Endothelial cell of umbilical vein (primary cell): ENCODE measurements around the gene CCNL2. TPM values are rescaled to one million over a fixed set of nuclear protein-coding genes. Genes with fewer than 3 reads are reported as not detected.
"Not testable (repeated sequence)": the region's sequence is repeated elsewhere in the genome, so short reads cannot be mapped to it uniquely, and the experiment has no call there.

ENCODE experiments used
- BruUV-seq: library from RNA; stranded (reverse); fragments of 400-500 nt; replicated peaks from 2 replicates; lab custom pipeline; 2021; lab: Mats Ljungman, UMichigan
- CTCF ChIA-PET: fragments of 300-600, 350-600 bp; sonication (Branson Sonifier 250); formaldehyde crosslinking; loops from one replicate; lab custom pipeline; 2021; ENCODE audit warnings: antibody characterized with exemption, inconsistent platforms; lab: Charles Lee
- POLR2A ChIA-PET: fragments of 300-600, 350-600 bp; sonication (Branson Sonifier 250); formaldehyde crosslinking; loops from one replicate; lab custom pipeline; 2021; ENCODE audit warnings: antibody characterized with exemption, inconsistent platforms; lab: Charles Lee
- DNase-seq: peaks from one replicate; pipeline ENCODE4 v3.0.0-alpha.2; 2011; ENCODE audit warnings: low read depth, low spot score
- FAIRE-seq: peaks from 2 replicates; lab custom pipeline; 2011; peaks lifted over from hg19 to GRCh38; lab: Jason Lieb, UNC
- H2AFZ ChIP-seq: 2 replicates; pipeline ENCODE4 v1.6.0; 2012; ENCODE audit warnings: low read depth, low read length, control low read depth, inconsistent platforms
- H3K27ac ChIP-seq: 2 replicates; pipeline ENCODE4 v1.5.1; 2011; ENCODE audit warnings: low read depth, mild to moderate bottlenecking, control low read depth, low read length, moderate library complexity; ENCODE audit not compliant: insufficient read depth
- H3K27me3 ChIP-seq, 2 experiments: 2 replicates each; pipeline versions ENCODE4 v1.6.0 to v1.6.1; 2011; ENCODE audit warnings: low read length in 2 of 2, mixed read lengths in 1 of 2; ENCODE audit not compliant: control insufficient read depth in 2 of 2, insufficient read depth in 2 of 2
- H3K36me3 ChIP-seq, 2 experiments: 2 replicates in 1 of 2; 3 replicates in 1 of 2; pipeline ENCODE4 v1.5.1; 2011; ENCODE audit warnings: low read length in 2 of 2, mild to moderate bottlenecking in 1 of 2, moderate library complexity in 1 of 2; ENCODE audit not compliant: control insufficient read depth in 2 of 2, insufficient read depth in 2 of 2; ENCODE audit errors: extremely low read depth in 1 of 2
- H3K4me1 ChIP-seq: 3 replicates; pipeline ENCODE4 v1.5.1; 2011; ENCODE audit warnings: mild to moderate bottlenecking, low read length; ENCODE audit not compliant: control insufficient read depth, insufficient read depth; ENCODE audit errors: extremely low read depth
- H3K4me2 ChIP-seq: 2 replicates; pipeline ENCODE4 v1.6.1; 2011; ENCODE audit warnings: low read length, control low read depth, mixed read lengths; ENCODE audit not compliant: insufficient read depth
- H3K4me3 ChIP-seq, 3 experiments: fragments of 200-600 bp in 1 of 3; sonication (generic), shearing (Covaris generic) in 1 of 3; replicated peaks in 1 of 3; 2 replicates each; pipeline ENCODE4 v1.5.1; 2011 to 2016; ENCODE audit warnings: control low read depth in 3 of 3, low read length in 3 of 3, mild to moderate bottlenecking in 2 of 3, inconsistent platforms in 1 of 3, low read depth in 1 of 3, moderate library complexity in 1 of 3; ENCODE audit not compliant: insufficient read depth in 1 of 3
- H3K79me2 ChIP-seq: 2 replicates; pipeline ENCODE4 v1.6.0; 2012; ENCODE audit warnings: low read length, inconsistent platforms; ENCODE audit not compliant: control insufficient read depth, insufficient read depth
- H3K9ac ChIP-seq: replicated peaks from 2 replicates; pipeline ENCODE3; 2011; ENCODE audit warnings: low read length, control low read depth; ENCODE audit not compliant: insufficient read depth; ENCODE audit errors: extremely low read depth
- H3K9me1 ChIP-seq: replicated peaks from 3 replicates; pipeline ENCODE4 v1.6.0; 2011; ENCODE audit warnings: mild to moderate bottlenecking, low read length; ENCODE audit not compliant: control insufficient read depth, insufficient read depth; ENCODE audit errors: extremely low read depth
- H3K9me3 ChIP-seq: replicated peaks from 2 replicates; pipeline ENCODE4 v1.5.1; 2012; ENCODE audit warnings: low read length, inconsistent platforms; ENCODE audit not compliant: control insufficient read depth, insufficient read depth
- H4K20me1 ChIP-seq: replicated peaks from 2 replicates; pipeline ENCODE3; 2011; ENCODE audit warnings: mild to moderate bottlenecking, low read length; ENCODE audit not compliant: control insufficient read depth, insufficient read depth; ENCODE audit errors: extremely low read depth
- JUN ChIP-seq: IDR thresholded peaks from 2 replicates; pipeline ENCODE4 v1.6.1; 2011; ENCODE audit warnings: borderline replicate concordance, low read depth; ENCODE audit not compliant: insufficient read length, insufficient read depth
- MYC ChIP-seq: IDR thresholded peaks from one replicate; pipeline ENCODE4 v1.6.1; 2011; ENCODE audit warnings: mild to moderate bottlenecking, low read depth, low read length
- POLR2A ChIP-seq: IDR thresholded peaks from 2 replicates; pipeline ENCODE4 v1.6.1; 2012; ENCODE audit warnings: low read depth, mild to moderate bottlenecking, control low read depth, low read length
- dilution Hi-C: fragments of 300-500 bp; cut with MboI; formaldehyde crosslinking; loops from one replicate; pipeline ENCODE4 v1.15.0; 2019; ENCODE audit warnings: low sequenced_read_pairs; ENCODE audit not compliant: extremely low pct_ligation_motif_present
- intact Hi-C: fragments of 100-400 bp; cut with micrococcal nuclease; formaldehyde crosslinking; loops from one replicate; pipeline ENCODE4 v1.10.0; 2022
- polyA plus RNA-seq, 4 experiments: library from polyadenylated mRNA; depleted of rRNA in 3 of 4; stranded (reverse) in 3 of 4; unstranded in 1 of 4; fragments of >200 nt; gene quantifications; 2 replicates each; pipeline versions ENCODE4 v1.2.1 to v1.2.3, GENCODE V29; 2011 to 2012; ENCODE audit warnings: missing spikeins in 1 of 4
- total RNA-seq: library from RNA; stranded (reverse); gene quantifications from 2 replicates; pipeline ENCODE4 v1.2.3, GENCODE V29; 2021

CCNL2 gene
- total and polyA plus RNA-seq, 2 donors (not counting 3 experiments of a cell fraction or from before 2014, with no cell fraction given): 188 to 209 TPM

DNA sequence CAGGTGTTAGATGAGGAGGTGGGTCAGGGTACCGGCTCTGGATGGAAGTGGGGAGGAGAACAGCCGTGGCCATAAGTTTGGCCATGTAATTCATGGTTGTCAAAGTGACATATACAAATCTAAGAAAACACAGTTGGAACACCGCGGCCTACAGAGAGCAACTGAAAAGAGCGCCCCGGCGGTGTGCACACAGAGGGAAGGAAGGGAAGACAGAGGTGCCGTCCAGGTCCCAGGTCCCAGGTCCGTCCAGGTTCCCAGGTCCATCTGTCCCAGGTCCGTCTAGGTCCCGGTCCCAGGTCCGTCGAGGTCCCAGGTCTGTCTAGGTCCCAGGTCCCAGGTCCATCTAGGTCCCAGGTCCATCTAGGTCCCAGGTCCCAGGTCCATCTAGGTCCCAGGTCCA, 12.5 kb upstream of the CCNL2 start:
- no peak for TF ChIP-seq JUN
- TF ChIP-seq MYC: no peak
- TF ChIP-seq POLR2A: no peak
- Histone ChIP-seq H3K27me3 (no peaks in the 10 kb centered on the region), H3K9ac (no peak overlapping the region), H2AFZ (no peak overlapping the region), H3K79me2 (peaks cover 25% of the 10 kb centered on the region), H3K9me3 (no peaks in the 10 kb centered on the region), H3K4me2 (no peak overlapping the region), H3K4me1 (peaks cover 7% of the 10 kb centered on the region), H3K9me1 (no peaks in the 10 kb centered on the region), H3K27ac (no peak overlapping the region), H3K36me3 (no peaks in the 10 kb centered on the region), H4K20me1 (no peaks in the 10 kb centered on the region), H3K4me3 (no peak overlapping the region)
- FAIRE-seq (no peak), DNase-seq (no peak)
- intact Hi-C loops (no loop called here), dilution Hi-C loops (no loop called here)
- BruUV-seq: no TSS peak
- POLR2A ChIA-PET: no interaction called here
- CTCF ChIA-PET: no interaction called here

DNA sequence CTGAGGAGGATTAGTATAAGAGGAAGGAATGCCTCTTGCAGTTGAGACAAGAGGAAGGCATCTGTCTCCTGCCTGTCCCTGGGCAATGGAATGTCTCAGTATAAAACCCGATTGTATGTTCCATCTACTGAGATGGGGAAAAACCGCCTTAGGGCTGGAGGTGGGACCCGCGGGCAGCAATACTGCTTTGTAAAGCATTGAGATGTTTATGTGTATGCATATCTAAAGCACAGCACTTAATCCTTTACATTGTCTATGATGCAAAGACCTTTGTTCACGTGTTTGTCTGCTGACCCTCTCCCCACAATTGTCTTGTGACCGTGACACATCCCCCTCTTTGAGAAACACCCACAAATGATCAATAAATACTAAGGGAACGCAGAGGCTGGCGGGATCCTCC, 11.1 kb upstream of the CCNL2 start:
- H3K9ac ChIP-seq, H3K4me3 ChIP-seq, FAIRE-seq, H3K27me3 ChIP-seq, dilution Hi-C loops, intact Hi-C loops, H3K9me1 ChIP-seq, H3K4me2 ChIP-seq, POLR2A ChIA-PET, H2AFZ ChIP-seq, H4K20me1 ChIP-seq, CTCF ChIA-PET, BruUV-seq, H3K27ac ChIP-seq, DNase-seq, H3K36me3 ChIP-seq, H3K9me3 ChIP-seq: not testable (repeated sequence)
- H3K4me1 ChIP-seq: peaks cover 11% of the 10 kb centered on the region
- peaks cover 38% of the 10 kb centered on the region for H3K79me2 ChIP-seq
